ENCODE data around the gene VCL. TPM values are rescaled to one million over a fixed set of nuclear protein-coding genes. Genes with fewer than 3 reads are reported as not detected.
A peak's percentile ranks its signal among the peaks of the same experiment; 100 is the strongest.

VCL gene
- total and polyA plus RNA-seq, 9 of the 15 experiments (the other 6 are each of a cell fraction or from before 2014, with no cell fraction given) = 29.8 to 186 (median 76.4) TPM

DNA sequence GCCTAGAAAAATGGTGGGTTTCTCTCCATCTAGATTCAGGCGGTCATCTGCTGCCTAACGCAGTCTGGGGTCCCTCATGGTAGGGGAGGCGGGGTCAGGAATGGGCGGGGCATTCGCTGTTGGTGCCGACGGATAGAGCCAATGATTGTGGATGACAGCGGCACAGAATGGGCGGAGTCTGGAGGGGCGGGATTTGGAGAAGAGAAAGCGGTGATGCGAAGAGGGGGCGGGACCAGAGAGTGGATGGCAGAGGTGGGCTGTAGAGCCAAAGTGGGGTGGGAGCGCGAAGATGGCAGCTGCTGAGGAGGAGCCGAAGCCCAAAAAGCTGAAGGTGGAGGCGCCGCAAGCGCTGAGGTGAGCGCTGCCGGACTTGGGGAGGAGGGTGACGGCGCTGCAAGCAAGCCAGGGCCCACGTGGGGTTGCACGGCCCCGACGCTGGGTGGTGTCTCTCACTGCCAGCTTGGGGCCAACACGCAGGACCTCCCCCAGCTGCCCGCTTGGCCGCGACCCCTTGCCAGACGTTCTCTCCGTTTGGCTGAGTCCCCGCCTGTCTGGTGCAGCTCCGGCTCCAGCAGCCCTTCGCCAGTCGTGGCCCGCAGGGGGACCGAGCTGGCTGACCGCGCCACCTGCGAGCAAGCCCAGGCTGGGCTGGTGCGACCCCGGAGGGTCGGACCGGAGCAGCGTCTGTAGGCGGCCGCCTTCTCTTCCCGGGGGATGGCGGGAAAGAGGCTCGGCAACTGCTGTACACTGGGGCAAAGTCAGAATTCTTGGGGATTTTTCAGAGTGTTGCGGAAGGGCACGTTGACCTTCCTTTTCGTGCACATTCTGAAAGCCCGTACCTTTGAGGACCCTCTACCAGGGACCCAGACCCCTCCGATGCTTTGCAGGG, 153.3 kb downstream of the VCL start, which contains the start of gene ADK (continued):
- TF ChIP-seq, protein P1, sequence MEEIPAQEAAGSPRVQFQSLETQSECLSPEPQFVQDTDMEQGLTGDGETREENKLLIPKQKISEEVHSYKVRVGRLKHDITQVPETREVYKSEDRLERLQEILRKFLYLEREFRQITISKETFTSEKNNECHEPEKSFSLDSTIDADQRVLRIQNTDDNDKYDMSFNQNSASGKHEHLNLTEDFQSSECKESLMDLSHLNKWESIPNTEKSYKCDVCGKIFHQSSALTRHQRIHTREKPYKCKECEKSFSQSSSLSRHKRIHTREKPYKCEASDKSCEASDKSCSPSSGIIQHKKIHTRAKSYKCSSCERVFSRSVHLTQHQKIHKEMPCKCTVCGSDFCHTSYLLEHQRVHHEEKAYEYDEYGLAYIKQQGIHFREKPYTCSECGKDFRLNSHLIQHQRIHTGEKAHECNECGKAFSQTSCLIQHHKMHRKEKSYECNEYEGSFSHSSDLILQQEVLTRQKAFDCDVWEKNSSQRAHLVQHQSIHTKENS (CRISPR knock-in tag; IDR thresholded peaks at IDR 0.05) = no peak
- TF ChIP-seq HDGF (IDR thresholded peaks at IDR 0.05) (peak; percentile 97), SRSF9 (IDR thresholded peaks at IDR 0.05; ENCODE audit: borderline replicate concordance, low read depth, low read length) (no peak), MAFK (IDR thresholded peaks at IDR 0.05; ENCODE audit: low read length) (no peak), BCL6 (CRISPR knock-in tag; IDR thresholded peaks at IDR 0.05) (no peak), TAF7 (tag; IDR thresholded peaks at IDR 0.05) (peak; percentile 55; the same call in 1 of the 2 replicates), ETV6 (IDR thresholded peaks at IDR 0.05; ENCODE audit: borderline replicate concordance in 1 of 2, low read depth in 2 of 2, low read length in 1 of 2) (no peak), ETV6 (CRISPR knock-in tag; IDR thresholded peaks at IDR 0.05; ENCODE audit: borderline replicate concordance) (peak; percentile 91), ZNF282 (CRISPR knock-in tag; IDR thresholded peaks at IDR 0.05) (no peak), PHB (CRISPR knock-in tag; IDR thresholded peaks at IDR 0.05) (peak; percentile 84; the same call in 1 of the 2 replicates), ZNF766 (CRISPR knock-in tag; conservative IDR thresholded peaks at IDR 0.05) (no peak), MTA3 (IDR thresholded peaks at IDR 0.05; ENCODE audit: borderline replicate concordance) (peak; percentile 95), GATA2 (CRISPR knock-in tag; IDR thresholded peaks at IDR 0.05) (peak; percentile 87), PHF20 (IDR thresholded peaks at IDR 0.05; ENCODE audit: partially characterized antibody) (peak; percentile 65), NFATC3 (IDR thresholded peaks at IDR 0.05) (no peak), ZSCAN32 (CRISPR knock-in tag; IDR thresholded peaks at IDR 0.05) (0 out of 2 replicates have a peak, but pooled peaks have one; percentile 36)
- TF ChIP-seq, protein P2, sequence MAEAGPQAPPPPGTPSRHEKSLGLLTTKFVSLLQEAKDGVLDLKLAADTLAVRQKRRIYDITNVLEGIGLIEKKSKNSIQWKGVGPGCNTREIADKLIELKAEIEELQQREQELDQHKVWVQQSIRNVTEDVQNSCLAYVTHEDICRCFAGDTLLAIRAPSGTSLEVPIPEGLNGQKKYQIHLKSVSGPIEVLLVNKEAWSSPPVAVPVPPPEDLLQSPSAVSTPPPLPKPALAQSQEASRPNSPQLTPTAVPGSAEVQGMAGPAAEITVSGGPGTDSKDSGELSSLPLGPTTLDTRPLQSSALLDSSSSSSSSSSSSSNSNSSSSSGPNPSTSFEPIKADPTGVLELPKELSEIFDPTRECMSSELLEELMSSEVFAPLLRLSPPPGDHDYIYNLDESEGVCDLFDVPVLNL (CRISPR knock-in tag; IDR thresholded peaks at IDR 0.05; ENCODE audit: low read depth) = no peak
- TF ChIP-seq, protein P3, sequence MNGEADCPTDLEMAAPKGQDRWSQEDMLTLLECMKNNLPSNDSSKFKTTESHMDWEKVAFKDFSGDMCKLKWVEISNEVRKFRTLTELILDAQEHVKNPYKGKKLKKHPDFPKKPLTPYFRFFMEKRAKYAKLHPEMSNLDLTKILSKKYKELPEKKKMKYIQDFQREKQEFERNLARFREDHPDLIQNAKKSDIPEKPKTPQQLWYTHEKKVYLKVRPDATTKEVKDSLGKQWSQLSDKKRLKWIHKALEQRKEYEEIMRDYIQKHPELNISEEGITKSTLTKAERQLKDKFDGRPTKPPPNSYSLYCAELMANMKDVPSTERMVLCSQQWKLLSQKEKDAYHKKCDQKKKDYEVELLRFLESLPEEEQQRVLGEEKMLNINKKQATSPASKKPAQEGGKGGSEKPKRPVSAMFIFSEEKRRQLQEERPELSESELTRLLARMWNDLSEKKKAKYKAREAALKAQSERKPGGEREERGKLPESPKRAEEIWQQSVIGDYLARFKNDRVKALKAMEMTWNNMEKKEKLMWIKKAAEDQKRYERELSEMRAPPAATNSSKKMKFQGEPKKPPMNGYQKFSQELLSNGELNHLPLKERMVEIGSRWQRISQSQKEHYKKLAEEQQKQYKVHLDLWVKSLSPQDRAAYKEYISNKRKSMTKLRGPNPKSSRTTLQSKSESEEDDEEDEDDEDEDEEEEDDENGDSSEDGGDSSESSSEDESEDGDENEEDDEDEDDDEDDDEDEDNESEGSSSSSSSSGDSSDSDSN (IDR thresholded peaks at IDR 0.05; ENCODE audit: borderline replicate concordance in 1 of 2, low read depth in 2 of 2, low read length in 2 of 2) = peak; percentile 42 to 83; a peak in 1 of 4 replicates
- TF ChIP-seq, protein P4, sequence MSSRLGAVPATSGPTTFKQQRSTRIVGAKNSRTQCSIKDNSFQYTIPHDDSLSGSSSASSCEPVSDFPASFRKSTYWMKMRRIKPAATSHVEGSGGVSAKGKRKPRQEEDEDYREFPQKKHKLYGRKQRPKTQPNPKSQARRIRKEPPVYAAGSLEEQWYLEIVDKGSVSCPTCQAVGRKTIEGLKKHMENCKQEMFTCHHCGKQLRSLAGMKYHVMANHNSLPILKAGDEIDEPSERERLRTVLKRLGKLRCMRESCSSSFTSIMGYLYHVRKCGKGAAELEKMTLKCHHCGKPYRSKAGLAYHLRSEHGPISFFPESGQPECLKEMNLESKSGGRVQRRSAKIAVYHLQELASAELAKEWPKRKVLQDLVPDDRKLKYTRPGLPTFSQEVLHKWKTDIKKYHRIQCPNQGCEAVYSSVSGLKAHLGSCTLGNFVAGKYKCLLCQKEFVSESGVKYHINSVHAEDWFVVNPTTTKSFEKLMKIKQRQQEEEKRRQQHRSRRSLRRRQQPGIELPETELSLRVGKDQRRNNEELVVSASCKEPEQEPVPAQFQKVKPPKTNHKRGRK (tag; IDR thresholded peaks at IDR 0.05) = no peak
- TF ChIP-seq, protein P5, sequence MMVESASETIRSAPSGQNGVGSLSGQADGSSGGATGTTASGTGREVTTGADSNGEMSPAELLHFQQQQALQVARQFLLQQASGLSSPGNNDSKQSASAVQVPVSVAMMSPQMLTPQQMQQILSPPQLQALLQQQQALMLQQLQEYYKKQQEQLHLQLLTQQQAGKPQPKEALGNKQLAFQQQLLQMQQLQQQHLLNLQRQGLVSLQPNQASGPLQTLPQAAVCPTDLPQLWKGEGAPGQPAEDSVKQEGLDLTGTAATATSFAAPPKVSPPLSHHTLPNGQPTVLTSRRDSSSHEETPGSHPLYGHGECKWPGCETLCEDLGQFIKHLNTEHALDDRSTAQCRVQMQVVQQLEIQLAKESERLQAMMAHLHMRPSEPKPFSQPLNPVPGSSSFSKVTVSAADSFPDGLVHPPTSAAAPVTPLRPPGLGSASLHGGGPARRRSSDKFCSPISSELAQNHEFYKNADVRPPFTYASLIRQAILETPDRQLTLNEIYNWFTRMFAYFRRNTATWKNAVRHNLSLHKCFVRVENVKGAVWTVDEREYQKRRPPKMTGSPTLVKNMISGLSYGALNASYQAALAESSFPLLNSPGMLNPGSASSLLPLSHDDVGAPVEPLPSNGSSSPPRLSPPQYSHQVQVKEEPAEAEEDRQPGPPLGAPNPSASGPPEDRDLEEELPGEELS (CRISPR knock-in tag; IDR thresholded peaks at IDR 0.05; ENCODE audit: borderline replicate concordance) = peak; percentile 96

Measured in K562 (cell line).